HG03039 (cell line): ENCODE measurements around the gene NR2F1-AS1.

ENCODE experiments used
- ATAC-seq: cut with Tn5 transposase; IDR thresholded peaks from one replicate; pipeline ENCODE4 v1.9.1; 2021; ENCODE audit warnings: mild to moderate bottlenecking, moderate library complexity; ENCODE audit not compliant: unreplicated experiment

Gene NR2F1-AS1

GRCh38 chr5:93580927-93581445 lies at the start of gene NR2F1-AS1:
NR2F1-AS1 (minus strand) TSS chr5:93581219.
- ATAC-seq: peak; percentile 14

DNA sequence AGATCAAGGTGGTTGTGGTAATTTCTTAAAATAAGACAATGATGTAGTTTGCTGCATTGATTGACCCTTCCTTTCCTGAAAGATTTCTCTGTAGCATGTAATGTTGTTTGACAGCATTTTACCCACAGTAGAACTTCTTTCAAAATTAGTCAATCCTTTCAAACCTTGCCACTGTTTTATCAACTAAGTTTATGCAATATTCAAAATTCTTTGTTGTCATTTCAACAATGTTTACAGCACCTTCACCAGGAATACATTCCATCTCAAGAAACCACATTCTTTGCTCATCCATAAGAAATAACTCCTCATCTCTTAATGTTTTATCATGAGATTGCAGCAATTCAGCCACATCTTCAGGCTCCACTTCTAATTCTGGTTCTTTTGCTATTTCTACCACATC lies 45.8 kb upstream of the NR2F1-AS1 start:
- no peak for ATAC-seq

DNA sequence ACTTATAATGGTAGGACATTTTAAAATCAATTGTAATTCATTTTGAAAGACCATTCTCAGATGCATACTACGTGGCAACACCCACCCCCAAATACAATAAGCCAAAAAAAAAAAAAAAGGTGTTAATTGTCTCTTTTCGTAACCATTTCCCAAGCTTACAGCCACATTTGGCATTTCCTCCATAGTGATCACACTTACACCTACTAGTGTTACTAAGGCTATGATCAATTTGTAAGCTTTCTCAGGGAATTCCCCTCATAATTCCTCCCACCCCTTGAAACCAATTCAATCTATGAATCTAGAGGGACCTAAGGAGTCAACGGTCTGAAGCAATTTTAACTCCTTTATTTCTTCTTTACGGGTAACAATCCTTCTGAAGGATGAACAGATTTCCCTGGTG lies 42.1 kb upstream of the NR2F1-AS1 start:
- ATAC-seq: no peak

- ATAC-seq: no peak
Observed at GRCh38 chr5:93622240-93622885, 41.3 kb upstream of the NR2F1-AS1 start.

GRCh38 chr5:93621327-93621798 lies 40.3 kb upstream of the NR2F1-AS1 start:
- peak; percentile 6 for ATAC-seq

DNA sequence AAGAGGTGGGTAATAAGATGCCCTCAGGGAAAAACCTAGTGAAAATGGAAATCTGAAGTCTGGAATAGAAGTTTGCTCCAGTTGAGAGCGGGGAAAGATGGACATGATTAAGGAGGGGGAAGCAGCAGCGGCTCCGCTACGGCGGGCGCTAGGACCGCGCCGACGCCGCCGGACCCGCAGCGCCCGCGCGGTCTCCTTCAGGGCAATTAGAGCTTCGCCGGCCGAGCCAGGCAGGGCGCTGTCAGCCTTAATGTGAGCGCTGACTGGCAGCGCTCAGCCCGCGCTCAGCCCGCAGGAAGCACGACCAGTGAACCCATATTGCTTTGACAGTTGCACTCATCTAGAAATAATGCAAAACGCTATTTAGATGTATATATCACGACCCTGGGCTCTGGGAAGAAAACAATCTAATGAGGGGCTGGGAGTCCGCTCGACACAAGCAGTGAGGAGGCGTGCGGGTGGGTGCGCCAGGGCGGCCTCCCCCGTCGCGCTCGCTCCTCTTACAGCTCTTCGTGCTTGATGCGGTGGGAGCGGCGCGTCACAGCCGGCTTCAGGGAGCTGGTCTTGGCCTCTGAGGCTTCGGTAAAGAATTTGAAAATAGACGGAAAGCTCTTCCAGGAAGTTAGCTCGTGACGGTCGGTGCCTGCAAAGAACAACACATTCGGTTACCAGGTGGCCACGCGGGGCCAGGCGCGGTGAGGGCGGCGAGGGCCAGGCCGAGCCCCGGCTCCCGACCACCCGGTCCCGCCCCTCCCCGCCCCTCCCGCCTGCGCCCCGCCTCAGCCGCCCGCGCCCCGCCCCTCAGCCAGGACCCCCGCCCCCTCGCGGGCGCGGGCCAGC lies 39.7 kb upstream of the NR2F1-AS1 start:
- peak; percentile 98 for ATAC-seq

GRCh38 chr5:93616538-93617174 lies 35.6 kb upstream of the NR2F1-AS1 start:
- ATAC-seq: no peak

- no peak for ATAC-seq
Observed at GRCh38 chr5:93612855-93613243, 31.8 kb upstream of the NR2F1-AS1 start.

- no peak for ATAC-seq
Observed at GRCh38 chr5:93611976-93612854, 31.2 kb upstream of the NR2F1-AS1 start.

- no peak for ATAC-seq
Observed at GRCh38 chr5:93611273-93611975, 30.4 kb upstream of the NR2F1-AS1 start.

GRCh38 chr5:93610581-93611272 lies 29.7 kb upstream of the NR2F1-AS1 start:
- ATAC-seq: no peak

DNA sequence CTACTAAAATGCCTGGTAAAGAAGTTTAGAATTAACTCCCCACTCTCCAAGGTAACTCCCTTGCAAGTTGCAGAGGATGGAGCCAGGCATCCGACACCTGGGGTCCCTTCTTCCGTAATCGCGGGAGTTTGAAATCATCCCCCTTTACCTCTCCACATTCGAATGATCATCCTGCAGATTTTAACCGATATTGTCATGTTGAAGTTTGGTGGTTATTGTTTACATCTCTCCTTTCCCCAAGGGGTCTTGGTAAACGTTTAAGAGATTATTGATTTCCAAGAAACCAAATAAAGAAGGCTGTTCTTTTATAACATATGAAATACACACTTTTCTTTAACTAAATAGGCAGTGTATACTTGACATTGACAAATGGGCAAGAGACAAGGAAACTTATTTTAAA lies 28.7 kb upstream of the NR2F1-AS1 start:
- ATAC-seq: no peak

GRCh38 chr5:93608855-93609254 lies 27.8 kb upstream of the NR2F1-AS1 start:
- ATAC-seq: no peak

GRCh38 chr5:93607367-93608258 lies 26.6 kb upstream of the NR2F1-AS1 start:
- ATAC-seq: peak; percentile 86

DNA sequence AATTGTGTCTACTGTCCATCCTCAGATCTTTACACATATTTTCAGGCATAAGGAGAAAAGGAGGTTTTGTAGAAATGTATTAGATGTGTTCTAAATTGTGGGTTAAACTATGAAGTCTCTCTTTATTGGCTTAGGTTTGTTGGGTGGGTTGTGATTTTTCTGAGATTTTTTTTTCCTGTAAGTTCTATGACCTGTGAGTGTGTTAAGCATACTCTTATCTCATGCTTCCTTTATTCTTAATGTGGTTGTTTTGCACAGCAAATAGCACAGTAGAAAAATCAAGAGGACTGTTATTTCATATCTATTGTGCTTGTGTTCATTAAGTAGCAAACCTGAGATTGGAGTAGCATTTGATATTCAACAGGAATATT lies 25.3 kb upstream of the NR2F1-AS1 start:
- ATAC-seq: no peak

GRCh38 chr5:93604644-93605515 lies 23.9 kb upstream of the NR2F1-AS1 start:
- ATAC-seq: no peak
